ELR (cell line): ENCODE results near the gene SCGB1C1.
"Not testable (repeated sequence)": the region's sequence is repeated elsewhere in the genome, so short reads cannot be mapped to it uniquely, and the experiment has no call there.

Experiments used
- DNase-seq: peaks from one replicate; pipeline ENCODE4 v3.0.0-alpha.2; 2015; ENCODE audit warnings: low read depth

SCGB1C1 gene

DNA sequence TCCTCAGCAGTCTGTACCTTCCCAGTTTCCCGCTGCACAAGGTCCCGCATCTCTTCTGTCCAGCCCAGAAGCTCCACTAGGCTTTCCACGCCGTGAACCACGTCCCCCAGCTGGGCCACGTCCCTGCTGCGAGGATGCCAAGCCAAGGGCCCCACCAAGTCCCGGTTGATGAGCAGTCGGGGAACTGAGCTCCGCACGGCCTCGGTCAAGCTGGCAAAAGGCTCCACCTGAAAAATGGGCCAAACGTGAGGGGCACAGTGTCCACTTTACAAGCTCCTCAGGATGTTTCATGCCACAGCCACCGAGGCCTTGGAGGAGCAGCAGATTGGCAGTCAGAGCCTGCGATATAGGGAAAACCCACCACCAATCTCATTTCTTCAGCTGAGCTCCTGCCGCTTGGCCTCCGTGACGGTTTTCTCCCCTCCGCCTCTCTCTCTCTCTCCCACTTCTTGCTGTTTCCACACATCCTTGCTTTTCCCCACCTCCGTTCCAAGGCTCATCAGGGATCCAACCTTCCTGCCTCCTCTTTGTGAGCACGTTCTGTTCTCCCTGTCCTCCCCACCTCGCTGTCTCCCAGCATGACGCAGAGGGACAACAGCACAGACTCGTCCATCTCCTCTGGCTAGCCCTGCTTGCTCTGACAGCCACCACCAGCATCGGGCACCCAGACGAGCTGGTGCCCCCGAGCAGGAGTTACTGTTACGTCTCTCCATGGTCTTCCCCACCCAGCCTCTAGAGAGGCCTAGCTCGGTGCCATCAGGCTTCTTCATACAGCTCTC lies 26.1 kb downstream of the SCGB1C1 start:
- no peak for DNase-seq

DNA sequence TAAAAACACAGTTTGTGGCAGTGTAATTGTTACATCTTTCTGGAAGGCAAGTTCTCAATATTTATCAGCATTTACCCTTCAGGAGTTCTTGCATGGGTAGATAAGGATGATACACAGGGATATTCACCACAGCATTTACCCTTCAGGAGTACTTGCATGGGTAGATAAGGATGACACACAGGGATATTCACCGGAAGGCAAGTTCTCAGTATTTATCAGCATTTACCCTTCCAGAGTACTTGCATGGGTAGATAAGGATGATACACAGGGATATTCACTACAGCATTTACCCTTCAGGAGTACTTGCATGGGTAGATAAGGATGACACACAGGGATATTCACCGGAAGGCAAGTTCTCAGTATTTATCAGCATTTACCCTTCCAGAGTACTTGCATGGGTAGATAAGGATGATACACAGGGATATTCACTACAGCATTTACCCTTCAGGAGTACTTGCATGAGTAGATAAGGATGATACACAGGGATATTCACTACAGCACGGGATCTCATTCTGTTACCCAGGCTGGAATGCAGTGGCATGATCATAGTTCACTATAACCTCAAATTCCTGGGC lies 27.9 kb downstream of the SCGB1C1 start:
- DNase-seq = not testable (repeated sequence)

DNA sequence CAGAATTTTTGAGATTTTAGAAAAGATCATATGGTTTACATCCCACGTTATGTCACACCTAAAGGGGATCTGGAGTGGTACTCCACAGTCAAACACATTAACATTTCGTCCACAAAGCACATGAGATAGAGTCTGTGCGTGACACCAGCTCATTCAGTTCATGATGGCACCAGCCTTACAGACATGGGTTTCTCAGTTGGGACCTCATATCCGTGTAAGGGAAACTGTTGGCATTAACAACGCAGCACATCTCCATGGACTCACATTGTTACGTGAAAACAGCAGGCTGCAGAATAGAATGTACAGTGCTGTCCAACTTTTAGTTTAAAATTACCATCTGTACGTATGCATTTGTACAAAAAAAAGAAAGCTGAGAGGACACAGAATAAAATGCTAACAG lies 28.7 kb downstream of the SCGB1C1 start:
- no peak for DNase-seq

DNA sequence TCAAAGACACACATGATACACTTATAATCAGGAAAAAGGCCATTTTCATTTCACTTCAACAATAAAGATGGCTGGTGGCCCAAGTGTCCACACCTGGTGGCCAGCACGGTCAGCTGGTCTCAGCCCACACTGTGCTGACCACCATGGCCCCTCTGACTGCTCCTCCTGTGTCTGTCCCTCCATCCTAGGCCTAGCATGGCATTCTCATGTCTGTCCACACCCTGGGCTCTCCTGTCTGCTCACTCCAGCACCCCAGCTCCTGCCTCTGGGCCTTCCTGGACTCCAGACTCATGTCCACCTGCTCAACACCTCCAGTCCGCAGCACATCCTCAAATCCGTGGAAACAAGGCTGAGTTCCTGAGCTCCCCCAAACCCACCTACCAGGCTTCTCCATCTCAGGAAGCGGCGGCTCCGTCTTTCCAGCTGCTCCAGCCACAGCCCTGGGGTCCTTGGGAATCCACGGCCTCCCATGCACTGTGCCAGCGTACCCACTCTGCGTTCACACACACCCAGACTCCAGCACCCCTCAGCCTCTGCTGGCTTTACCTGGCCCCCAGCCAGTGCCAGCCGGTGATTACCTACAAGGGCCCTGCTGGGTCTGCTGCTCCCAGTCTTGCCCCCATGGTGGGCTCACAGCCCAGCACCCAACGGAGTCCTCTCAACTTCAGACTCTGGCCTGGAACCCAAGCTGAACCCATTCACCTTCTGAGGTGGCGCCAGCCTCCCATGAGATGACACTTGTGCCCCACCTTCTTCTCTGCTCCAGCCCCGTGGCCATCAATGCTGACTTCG lies 29.3 kb downstream of the SCGB1C1 start:
- no peak for DNase-seq

DNA sequence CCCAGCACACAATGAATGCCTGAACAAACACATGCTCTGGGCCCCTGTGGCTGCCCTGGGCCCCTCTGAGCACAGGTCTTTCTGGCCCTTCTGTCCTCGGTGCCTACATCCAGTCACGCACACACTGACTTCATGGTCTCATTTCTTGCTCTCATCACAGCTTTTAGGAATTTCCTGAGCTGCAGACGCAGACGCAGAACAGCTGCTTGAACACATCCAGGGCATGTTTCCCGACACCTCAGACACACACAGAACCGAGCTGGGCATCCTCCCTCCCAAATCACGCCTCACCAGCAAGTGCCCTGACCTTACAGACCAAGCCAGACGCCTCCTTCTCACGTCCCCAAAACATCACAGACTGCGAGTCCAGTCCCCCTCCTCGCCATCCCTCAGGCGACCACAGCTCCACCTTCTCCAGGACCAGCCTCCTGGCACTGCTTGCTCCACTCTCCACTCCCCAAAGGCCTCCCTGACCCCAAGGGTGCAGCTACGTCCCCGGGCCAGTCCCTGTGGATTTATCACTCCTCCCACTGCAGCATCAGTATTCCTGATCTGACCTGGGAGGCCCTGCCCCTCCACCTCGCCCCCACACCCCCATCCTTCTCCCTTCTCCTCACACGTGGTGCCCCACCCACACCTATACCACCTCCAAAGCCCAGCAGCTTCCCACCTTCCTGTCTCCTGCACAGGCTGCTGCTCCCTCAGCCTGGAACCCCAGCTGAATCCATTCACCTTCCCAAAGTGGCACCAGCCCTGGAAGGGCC lies 30.3 kb downstream of the SCGB1C1 start:
- no peak for DNase-seq

DNA sequence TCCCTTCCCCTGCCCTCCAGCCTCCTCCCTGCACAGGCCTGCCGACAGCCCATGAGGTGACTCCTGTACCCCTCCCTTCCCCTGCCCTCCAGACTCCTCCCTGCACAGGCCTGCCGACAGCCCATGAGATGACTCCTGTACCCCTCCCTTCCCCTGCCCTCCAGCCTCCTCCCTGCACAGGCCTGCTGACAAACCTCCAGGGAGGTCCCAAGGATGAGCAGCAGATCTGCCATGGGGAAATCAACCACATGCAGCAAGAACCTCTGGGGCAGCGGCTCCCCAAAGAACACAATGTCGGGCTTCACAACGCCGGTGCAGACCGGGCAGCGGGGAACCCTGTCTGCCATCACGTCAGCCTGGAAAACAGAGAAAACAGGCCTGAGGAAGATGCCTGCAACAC lies 31.0 kb downstream of the SCGB1C1 start:
- no peak for DNase-seq

DNA sequence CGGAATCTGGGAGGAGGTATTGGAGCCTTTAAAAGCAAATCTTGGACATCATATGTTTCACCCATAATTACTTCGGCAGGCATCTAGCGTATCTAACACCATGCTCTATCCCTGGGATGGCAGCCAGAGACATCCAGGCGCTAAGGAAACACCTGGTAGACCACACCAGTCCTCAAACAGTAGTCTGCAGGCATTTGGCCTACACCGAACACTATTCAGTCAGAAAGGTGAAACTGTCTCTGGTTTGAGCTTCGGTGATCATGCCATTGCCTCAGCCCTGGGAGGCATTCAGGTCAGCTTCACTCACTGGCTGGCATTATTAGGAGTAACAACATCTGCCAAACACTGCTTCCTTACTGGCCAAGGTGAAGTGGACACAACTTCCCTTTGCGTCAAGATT lies 31.5 kb downstream of the SCGB1C1 start:
- no peak for DNase-seq

DNA sequence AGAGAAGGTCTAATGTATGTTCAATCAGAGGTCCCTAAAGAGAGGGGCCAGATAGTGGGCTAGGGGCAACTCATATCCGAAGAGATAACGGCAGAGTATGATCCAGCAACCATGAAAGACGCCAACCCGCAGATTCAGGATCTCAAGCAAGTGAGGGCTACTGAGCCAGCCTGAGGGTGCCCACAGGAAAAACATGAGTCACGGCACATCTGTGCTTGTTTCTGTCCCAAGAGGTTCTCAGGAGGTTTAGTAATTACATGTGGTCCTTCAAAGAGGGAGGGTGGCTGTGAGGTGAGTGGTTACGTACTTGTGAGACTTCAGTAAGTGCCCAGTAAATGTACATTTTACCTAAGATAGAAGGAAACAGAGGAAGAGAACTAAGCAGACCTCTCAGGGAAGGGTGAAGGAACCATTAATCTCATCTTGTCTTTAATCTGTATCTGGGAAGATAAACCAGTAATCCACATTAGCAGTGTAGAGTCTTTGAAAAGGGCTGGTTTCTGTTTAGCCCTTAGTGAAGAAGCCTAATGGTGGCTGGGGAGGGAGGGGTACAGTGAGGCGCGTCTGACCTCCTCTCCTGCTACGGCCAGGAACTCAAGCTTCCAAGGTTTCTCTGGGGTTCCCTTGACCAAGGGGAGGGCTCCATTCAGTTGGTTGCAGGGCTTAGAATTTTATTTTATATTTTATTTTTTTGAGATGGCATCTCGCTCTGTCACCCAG lies 33.0 kb downstream of the SCGB1C1 start:
- DNase-seq = peak; percentile 58

DNA sequence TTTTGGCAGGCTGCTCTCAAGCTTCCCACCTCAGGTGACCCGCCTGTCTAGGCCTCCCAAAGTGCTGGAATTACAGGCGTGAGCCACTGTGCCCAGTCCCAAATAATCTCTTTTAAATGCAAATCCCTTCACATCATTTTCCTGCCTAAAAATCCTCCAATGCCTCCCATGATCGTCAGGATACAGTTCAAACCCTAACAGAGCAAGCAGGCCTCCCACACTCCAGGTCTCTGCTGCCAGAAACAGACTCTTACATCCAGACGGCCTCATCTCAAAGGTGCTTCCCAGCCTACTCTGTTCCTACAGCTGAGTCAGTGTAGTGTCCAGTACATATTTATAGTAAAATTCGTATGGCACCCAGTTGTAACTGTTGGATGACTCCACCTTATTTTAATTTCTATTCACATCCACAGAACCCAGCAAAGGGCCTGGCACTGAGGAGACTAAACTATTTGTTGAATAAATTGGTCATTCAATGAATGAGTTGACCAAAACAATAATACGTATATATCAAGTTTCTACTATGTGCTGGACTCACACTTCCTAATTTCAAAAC lies 35.0 kb downstream of the SCGB1C1 start:
- DNase-seq = no peak

DNA sequence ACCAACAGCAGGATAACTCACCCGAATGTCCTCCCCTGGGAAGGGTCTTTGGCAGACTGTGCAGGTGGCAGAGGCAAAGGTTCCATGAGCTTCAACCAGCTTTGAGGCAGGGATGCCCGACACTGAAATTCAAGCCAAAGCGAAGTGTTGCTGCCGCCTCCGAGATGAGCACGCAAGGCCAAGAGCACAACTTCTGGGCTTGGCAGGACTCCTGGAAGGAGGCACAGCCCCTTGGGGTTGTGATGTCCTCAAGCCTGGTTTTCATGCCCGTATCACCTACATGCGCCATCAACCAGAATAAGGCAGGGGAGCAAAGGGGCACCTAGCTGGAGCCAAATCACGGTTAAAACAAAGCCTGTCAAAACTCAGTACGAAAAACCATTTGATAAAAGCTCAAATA lies 37.6 kb downstream of the SCGB1C1 start:
- no peak for DNase-seq

DNA sequence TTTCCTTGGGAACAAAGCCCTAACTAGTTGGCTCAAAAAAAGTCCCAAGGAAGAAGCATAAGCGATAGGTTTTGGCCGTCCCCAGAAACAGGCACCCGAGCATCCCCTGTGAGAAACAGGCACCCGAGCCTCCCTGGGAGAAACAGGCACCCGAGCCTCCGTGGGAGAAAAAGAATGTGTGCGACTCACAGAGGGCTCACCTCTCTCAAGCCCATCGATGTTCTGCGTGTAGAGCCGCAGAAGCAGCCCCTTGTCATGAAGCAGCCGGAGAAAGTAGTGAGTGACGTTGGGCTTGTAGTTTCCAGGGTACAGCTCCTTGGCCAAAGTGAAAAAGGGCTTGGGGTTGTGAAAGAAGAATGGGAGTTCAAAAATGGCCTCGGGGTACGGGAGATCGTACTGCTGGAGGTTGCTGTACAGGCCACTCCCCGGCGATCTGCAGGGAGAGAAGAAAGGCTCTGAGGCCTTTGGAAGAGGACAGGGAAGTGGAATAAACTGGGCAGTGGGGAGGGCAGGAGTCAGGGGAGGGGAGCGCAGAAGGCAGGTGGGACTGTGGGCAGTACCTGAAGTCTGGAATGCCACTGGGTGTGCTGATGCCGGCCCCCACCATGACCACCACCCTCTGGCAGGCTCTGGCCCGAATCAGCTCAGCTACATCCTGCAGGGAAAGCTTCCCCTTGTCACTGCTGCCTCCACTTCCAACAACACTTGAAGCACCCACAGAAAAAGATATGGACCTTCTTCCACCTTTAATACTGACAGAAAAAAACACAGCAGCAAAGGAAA lies 40.1 kb downstream of the SCGB1C1 start:
- no peak for DNase-seq

DNA sequence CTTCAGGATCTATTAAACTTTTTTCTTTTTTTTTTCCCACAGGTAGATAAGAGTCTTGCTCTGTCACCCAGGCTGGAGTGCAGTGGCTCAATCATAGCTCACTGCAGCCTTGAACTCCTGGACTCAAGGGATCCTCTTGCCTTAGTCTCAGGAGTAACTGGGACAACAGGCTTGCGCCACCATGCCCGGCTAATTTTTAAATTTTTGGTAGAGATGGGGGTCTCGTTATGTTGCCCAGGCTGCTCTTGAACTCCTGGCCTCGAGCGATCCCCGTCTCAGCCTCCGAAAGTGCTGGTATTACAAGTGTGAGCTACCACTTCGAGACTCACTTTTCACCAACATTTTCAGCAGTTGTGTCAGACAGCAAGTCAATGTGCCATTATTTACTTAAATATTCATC lies 42.3 kb downstream of the SCGB1C1 start:
- no peak for DNase-seq

DNA sequence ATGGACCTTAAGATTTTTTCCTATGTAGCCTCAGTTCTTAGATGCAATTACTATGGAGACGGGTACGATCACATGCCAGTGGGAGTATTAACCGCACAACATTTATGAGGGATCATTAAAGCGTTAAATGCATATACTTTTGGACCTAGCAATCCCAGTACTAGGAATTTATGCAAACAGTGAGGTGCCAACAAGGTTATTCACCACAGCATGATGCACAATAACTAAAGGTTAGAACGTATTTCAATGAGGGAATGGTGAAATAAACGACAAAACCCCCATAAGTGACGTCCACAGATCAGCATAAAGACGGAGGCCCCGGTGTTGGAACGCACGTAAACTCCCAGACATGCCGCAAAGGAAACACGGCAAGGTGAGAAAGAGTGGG lies 42.7 kb downstream of the SCGB1C1 start:
- no peak for DNase-seq

DNA sequence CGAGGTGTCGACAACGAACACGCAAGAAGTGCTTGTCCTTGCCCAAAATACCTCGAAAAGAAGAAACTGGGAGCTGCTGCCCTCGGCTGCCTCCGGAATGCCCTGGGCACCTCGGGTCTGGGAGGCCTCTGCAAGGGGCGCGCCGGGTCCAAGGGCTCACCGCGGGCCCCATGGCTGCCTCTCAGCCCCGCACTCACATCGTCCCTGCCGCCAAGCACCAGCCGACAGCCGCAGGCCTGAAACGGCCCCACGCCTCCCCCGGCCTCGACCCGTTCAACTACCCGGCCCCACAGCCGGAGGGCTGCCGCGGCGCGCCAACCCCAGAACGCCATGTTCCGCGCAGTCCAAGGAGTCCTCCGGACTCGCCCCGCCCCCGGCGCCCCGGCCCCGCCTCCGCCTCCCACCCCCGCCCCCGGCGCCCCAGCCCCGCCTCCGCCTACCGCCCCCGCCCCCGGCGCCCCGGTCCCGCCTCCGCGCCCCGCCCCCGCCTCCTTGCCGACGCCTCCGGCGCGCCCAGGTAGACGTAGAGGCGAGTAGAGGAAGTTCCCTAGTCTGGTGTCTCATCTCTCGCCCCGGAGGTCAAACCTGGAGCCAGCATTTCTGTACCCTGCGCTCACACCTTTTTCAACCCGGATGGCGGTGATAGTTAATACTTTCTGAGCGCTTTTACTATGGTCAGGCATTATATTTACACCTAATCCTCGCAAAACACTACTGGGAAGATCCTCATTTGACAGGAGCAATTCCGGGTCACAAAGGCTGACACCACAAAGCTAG lies 43.3 kb downstream of the SCGB1C1 start, which contains the start of gene SIRT3:
SIRT3 (minus strand) TSS at position 346 of the 777 bp plus-strand sequence; CDS start at position 332, 14 bp downstream.
- peak; percentile 91 for DNase-seq

DNA sequence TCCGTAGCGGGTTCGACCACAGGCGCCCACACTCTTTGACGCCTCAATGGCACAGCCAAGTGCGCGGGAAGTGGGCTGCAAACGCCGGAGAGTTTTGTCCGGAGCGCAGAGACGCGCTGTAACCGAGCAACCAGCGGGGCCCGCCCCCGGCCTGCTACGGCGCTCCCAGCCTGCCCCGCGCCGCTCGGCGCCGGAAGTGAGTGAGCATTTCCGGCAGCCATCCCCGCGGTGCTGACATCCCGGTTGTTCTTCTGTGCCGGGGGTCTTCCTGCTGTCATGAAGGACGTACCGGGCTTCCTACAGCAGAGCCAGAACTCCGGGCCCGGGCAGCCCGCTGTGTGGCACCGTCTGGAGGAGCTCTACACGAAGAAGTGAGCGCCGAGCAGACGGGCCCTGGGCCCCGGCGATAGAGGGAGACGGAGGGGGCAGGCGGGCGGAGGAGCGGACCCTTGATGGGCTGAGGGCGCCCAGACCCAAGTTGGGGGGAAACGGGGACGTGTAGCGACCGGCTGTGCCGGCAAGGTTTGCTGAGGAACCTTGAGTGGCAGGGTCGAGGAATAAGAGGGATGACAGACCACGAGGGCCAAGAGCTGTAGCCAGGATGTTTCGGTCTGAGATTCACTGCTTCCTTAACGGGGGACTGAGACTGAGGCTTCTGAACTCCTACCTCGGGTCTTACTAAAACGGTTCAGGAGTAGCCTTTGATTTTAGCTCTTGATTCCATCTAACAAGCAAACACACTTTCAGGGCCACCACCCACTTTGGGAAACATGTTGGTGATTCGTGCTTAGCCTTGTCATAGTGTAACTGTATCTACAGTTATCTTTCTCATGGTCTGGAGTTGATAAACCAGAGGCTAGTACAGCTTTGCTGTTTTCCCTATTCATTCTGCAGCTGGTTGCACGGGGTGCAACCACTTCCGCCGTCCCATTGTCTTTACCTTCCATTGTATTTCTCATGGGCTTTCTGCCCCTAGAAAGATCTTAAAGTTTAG lies 44.2 kb downstream of the SCGB1C1 start, which contains the start of gene PSMD13:
PSMD13 (plus strand) TSS at position 203 of the 994 bp plus-strand sequence; CDS start at position 277, 74 bp downstream.
- peak; percentile 89 for DNase-seq

DNA sequence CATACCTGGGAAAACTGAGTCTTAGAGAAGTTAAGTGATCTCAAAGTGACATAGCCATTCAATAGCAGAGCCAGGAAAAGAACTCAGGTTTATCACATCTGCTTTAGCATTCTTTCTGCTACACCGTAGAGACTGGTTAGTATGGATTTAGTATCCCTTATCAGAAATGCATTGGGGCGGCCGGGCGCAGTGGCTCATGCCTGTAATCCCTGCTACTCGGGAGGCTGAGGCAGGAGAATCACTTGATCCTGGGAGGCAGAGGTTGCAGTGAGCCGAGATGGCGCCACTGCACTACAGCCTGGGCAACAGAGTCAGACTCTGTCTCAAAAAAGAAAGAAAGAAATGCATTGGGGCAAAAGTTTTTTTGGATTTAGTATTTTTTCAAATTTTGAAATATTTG lies 45.5 kb downstream of the SCGB1C1 start:
- not testable (repeated sequence) for DNase-seq

DNA sequence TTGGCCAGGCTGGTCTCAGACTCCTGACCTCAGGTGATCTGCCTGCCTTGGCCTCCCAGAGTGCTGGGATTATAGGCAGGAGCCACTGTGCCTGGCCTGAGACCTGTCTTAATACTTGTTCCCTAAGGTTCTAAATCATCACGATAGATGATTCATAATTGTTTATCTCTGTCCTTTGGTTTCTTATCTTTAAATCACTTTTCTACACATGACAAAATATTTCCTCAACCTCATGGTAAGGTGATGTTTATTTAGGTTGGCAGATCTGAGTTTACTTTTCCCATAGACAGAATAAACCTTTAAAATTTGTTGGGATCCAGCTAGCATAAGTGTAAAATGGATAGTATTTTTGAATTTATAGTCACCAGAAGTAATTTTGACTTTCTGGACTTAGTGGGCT lies 47.4 kb downstream of the SCGB1C1 start:
- DNase-seq = no peak

DNA sequence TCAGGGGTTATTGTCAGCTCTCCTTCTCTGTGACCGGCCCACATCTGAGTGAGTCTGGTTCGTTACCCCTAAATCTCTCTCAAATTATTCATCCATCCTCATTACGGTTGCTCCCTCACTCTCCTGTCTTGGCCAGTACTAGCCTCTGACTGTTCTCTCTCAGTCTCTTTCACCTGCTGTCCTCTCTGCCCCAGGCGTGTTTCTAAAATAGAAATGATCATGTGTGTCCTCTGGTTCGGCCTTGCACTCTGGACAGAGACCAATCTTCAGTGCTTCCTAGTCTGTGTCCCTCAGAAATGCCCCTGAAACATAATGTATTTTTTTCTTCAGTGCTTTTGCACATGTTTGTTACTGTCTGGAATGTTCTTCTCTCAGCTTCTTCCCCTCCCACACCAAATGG lies 48.8 kb downstream of the SCGB1C1 start:
- DNase-seq = no peak
